ENCODE results near the gene PCBP3.
"Not testable (repeated sequence)": the region's sequence is repeated elsewhere in the genome, so short reads cannot be mapped to it uniquely, and the experiment has no call there.

Gene PCBP3

DNA sequence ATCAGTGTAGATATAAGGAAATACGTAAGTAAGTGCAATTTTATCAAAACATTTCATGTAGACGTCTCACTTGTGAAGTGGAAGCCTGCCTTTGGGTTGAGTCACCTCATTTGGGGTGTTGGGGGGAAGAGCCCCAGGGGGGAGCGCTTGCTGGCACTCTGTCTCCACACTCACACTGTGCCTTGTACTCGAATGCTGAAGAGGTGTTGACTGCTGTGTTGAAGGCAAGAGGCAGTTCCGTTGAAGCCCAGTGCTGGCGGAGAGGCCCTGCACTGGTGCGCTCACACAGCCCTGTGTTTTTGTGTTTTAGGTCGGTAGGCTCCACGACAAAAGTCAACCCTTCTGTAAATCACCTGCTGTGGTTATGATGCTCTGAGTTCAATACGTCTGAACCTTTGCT, 206.1 kb downstream of the PCBP3 start:
- DNase-seq: no peak

DNA sequence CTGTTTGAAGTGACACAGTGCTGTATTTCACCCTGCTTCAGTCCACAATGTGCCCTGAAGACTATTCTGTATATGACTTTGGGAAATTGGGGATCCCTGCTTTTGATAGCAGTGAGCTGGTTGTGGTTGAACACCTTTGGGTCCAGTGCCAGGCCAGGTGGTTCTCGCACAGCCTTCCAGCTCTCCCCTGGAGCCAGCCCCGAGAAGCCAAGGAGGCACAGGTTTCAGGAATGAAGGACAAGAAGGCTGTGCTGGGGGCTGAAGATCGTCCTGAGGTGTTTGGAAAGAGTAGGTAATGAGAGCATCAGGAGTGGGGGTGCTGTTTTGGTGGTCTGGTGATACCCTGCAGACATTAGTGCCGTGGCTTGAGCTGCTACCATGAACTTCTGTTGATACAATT, 206.7 kb downstream of the PCBP3 start:
- DNase-seq: no peak

DNA sequence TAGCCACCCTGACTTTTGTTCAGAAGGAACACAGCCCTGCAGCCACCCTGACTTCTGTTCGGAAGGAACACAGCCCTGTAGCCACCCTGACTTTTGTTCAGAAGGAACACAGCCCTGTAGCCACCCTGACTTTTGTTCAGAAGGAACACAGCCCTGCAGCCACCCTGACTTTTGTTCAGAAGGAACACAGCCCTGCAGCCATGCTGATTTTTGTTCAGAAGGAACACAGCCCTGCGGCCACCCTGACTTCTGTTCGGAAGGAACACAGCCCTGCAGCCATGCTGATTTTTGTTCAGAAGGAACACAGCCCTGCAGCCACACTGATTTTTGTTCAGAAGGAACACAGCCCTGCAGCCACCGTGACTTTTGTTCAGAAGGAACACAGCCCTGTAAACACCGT, 208.9 kb downstream of the PCBP3 start:
- DNase-seq: not testable (repeated sequence)

DNA sequence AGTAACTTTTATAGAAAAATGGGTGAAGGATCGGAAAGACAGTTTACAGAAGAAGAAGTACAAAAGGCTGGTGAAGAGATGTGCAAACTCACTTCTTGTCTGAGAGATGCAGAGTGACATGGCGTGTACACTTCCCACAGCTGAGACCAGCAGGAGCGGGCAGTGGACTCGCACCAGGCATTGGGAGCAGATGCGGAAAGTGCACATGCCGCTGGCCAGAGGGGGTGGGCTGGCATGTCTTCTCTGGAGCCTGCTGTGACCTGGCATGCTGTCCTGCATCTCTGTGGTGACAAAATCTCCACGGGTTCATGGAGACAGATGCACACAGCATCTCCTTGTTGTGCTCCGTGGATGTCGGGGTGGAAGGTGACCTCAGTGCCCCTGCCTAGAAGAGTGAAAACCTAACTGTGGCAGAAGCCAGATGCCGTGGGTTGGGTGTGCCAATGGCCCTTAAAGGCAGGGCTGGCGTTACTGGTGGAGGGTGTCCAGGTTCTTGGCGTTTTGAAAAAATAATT, 209.4 kb downstream of the PCBP3 start:
- DNase-seq: no peak

DNA sequence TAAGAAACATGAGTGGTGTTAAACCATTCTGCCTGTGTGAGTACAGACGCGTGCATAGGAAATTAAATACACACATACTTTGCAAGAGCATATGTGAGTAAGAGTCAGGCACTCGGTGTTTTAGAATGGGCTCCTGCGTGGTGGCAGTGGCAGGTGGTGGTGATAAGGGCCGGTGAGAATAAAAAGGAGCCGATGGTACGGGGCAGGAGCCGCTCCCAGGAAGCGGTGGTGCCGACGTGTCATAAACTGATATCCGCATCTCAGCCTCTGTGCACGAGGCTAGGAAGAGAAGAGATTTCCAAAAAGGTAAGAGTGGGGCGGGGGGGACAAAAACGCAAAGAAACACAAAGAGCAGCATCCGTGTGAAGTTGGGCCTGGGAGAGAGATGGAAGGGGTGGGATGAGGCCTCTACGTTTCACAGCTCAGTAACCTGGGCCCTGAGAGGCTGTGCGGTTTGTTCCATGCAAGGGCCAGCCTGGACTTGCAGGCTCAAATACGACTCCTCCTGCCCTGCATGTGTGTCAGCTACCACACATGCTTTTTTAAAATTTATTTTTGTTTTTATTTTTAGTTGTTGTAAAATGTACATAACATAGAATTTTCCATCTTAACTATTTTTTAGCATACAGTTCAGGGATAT, 210.3 kb downstream of the PCBP3 start:
- no peak for DNase-seq

DNA sequence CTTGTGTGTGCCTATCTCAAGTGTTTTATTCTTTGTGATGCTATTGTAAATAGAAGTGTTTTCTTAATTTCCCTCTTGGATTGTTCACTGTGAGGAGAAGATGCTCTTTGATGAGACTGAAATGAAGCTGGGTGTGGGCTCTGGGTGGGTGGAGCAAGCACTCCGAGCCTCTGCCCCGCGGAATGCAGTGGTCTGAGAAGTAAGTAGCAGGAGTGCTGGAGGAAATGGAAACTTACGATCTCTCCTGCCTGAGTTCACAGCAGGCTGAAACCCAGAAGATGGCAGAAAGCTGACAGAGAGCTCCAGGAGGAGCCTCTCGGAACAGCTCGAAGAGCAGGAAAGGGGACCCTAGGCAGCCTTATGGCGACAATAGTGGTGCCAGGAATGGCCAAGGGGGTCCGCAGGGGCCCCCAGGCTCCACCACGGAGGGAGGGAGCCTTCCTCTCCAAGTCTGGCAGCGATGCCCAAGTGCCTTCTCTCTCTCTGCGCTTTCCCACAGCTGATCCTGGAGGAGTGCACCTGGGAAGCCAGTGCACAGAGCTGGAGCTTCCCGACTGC, 211.2 kb downstream of the PCBP3 start:
- DNase-seq: no peak

DNA sequence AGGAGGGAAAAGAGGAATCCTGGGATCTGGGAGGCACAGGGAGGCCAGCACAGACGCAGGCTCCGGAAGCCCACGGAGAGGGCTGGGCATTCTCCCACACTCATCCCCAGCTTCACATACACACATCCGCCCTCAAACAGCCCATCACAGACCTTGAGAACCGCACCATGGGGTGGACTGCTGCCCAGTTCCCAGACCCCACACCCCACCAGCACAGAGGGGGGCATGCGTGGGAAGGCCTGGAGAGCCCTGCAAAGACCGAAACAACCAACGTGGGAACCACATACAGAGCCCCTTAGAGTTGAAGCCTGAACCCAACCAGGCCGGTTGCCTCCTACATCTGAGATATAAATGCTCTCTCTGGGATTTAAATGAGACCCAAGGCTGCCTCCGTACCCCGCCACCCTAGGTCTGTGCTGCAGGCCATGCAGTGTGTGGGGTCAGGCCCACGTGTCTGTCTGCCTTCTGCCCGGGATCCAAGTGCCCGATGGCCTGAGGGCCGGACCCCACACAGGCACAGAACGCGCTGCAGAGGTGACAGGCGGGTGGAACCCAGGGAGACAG, 211.8 kb downstream of the PCBP3 start:
- DNase-seq: no peak

DNA sequence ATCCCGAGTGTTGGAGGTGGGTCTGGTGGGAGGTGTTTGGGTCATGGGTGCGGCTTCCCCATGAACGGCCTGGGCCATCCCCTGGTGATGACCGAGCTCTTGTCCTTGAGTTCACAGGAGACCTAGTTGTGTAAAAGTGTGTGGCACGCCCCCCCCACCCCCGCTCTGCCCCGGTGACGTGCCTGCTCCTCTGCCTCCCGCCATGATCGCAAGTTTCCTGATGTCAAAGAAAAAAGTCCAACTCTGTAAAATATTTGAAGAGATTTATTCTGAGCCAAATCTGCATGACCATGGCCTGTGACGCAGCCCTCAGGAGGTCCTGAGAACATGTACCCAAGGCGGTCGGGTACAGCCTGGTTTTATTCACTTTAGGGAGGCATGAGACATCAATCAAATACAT, 212.9 kb downstream of the PCBP3 start:
- DNase-seq: no peak

DNA sequence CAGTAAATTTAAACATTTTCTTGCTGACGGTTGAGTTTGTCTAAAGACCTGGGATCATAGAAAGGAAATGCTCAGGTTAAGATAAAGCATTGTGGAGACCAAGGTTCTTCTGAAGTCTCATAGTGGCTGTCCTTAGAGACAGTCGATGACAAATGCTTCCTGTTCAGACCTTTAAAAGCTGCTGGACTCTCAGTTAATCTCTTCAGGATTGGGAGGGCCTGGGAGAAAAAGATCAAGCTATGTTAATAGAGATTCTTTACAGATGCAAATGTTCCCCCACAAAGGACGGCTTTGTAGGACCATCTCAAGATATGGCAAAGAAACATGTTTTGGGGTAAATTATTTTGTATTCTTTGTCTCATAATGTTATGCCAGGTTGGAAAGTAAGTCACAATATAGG, 213.4 kb downstream of the PCBP3 start:
- no peak for DNase-seq

DNA sequence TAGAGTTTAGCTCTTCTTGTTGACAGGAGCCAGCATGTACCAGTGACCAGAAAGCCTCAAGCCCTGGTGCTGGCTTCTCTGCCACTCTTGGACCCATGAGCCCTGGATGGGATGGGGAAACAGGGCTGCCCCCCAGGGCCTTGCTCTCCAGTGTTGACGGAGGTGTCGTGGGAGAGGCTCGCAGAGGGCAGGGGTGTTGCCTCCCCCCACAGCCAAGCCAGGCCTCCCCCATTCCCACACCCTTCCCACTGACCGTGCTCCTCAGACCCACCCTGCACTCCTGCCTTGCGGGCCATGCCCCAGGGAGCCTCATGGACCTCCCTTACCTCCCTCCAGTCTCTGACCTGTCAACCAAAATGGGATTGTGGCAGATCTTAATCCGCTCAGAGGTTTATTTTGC, 214.2 kb downstream of the PCBP3 start:
- DNase-seq: no peak

DNA sequence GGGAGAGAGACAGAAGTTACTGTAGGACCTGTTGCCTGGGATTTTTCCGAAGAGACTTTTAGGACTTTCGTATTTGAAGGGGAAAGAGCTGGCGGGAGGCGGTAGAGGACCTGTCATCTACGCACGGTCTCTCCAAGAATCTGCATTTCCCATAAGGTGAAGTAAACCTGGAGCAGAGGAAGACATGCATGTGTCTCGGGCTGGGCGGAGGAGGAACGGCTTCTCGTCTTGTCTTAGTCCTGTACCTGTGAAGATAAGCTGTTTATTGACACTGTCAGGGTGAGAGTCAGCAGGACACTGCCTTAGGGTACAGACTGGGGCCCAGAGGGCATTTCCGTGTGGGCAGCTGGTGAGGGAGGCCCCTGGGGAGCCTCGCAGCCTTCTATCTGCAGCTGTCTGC, 214.7 kb downstream of the PCBP3 start:
- DNase-seq: no peak

DNA sequence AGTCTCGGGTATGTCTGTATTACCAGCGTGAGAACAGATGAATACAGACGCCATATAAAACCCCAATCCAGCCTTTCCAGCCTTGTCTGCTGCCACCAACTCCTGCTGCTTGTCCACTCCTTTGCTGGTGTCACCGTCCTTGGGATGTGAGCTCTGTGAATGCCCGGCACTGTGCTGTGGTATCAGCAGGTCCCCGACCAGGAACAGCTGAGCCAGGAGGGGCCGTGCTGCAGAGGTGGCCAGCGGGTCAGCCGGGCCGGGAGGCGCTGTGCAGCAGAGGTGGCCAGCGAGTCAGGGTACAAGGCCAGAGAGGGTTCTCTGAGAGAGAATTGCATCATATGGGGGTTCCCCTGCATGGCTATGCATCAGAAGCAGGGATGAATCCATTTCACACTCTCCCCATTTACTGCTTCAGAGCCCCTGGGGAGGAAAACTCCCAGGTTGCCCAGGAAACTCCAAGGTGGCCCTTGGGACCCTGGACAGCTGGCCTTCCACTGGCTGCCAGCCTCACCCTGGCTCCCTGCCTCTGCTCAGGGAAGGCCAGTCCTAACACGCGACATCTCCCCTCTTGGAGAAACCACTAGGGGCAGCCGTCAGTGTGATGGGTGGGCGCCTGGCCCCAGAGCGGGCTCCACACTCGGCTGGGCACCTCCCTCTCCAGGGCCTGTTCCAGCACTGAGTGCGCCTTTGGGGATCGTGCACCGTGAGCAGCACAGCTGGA, 215.7 kb downstream of the PCBP3 start:
- DNase-seq: no peak

DNA sequence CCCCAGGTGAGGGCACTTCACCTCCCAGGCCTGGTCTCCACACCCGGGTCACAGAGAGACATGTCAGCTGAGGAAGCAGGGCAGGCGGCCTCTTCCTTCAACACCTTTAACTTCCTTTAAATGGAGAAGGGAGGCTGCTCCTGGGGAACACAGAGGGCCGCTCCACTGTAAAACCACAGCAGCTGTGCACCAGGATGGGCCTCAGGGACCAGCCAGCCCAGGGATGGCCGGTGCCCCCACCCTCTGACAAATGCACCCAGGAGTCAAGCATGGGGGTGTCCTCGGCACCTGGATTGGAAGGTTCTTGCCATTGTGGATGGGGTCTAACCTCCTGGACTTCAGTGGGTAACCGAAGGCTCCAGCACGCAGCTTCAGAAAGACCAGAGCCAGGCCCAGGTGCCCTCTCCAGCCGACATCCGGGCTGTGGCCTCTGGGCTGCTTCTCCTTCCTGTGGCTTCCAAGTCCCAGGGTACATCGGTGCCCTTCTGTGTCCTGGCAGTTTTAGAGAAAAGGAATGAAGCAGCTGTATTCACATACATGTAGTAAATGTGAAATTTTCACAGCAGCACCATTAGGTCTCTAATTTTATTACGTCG, 216.3 kb downstream of the PCBP3 start:
- no peak for DNase-seq

DNA sequence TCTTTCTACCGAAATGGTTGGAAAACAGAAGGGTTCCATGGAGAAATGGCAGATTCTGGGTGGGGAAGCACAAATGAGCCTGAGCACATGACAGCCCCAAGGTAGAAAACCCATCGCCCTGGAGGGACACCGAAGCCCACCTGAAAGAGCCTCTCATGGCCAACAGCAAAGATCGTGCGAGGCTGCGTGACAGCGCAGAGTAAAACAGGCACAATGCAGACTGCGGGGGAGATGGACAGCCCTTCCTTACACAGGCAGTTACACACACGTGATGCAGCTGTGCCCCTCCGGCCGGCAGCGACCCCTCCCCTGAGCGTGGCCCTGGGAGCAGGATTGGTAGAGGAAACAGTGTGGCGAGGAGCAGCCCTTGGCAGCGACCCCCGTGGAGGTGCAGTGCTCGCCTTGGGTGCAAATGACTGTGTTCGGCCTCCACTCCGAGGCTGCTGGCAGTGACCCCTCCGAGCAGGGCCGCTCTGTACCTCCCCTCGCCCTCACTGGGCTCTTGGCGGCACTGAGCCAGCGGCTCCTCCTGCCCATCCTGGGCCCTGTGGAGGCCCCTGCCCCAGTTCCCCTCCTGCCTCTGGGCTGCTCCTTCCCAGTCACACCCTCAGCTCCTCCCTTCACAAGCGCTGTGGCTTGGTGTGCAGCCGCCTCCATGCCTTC, 217.1 kb downstream of the PCBP3 start:
- DNase-seq: no peak

DNA sequence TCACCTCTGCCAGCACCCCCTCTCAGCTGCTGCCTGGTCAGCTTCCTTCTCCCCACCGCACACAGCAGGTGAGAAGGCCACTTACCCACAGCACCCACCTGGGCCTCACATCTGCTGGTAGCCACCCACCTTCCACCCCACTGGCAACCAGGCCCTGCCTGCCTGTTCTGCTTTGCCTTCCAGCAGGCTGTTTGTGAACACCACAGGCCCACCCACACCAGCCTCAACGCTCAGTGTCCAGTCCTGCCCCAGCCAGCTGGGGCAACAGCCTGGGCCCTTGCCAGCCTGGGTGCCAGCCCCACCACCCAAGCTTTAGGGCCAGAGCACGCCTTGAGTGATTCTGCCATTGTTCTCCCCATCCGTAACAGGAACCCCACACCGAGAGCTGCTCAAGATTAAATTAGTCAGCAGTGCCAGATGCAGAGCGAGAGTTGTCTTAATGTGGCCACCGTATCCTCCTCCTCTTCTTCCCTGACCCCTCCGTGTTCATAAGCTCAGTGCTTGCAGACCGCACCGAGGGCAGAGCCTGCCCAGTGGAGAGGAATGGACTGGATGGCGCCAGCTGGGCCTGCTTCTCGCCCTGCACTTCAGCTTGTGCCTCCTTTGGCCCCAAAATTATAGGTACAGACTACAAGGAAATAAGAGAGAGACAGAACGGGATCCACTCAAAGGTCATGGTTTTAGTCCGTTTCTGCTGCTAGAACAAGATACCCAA, 217.8 kb downstream of the PCBP3 start:
- DNase-seq: no peak

DNA sequence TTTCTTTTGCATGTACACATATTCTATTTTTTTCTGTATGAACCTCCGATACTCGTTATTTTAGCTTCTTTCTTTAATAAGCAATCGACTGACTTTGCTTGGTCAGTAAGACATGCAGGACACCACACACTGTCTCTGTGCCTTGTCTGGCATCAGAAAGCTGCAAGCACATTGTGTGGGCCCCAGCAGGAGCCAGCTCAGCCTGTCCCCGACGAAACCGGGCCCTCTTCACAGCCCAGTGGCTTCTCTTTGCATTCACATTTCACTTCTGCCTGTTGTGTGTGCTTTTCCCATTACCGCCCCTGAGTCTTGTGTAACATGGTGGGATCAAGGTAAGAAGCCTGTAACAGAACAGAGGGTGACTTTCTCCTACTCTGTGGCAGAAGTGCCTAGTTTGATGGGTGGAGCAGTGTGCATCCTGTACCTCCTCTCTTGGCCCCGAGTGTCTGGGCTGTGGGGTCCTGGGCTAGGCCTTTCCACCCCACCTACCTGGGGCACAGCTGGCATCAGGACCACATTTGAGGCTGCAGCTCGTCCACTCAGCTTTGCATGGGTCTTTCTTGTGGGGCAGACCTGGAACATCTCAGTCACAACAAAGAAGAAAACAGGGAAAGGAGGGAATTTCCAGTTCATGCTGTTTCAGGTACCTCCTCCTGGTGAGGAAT, 219.2 kb downstream of the PCBP3 start:
- no peak for DNase-seq

DNA sequence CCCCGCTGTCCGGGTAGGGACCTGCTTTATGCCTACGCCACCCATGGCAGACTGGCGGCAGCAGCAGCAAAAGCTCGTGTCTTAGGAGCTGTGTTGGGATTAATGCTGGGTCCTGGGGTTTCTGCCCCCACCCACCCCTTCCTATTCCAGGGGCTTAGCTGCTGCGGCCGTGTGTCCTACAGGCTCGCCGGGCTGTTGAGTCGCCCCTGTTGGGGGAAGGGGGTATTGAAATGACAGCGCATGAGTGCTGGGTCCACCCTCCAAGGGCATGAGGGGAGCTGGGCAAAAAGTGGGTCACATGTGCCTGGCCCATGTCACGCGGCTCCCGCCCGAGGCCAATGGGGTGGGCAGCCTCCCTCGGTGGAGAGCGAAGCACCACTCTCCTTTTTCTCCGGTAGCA, 219.7 kb downstream of the PCBP3 start:
- no peak for DNase-seq

DNA sequence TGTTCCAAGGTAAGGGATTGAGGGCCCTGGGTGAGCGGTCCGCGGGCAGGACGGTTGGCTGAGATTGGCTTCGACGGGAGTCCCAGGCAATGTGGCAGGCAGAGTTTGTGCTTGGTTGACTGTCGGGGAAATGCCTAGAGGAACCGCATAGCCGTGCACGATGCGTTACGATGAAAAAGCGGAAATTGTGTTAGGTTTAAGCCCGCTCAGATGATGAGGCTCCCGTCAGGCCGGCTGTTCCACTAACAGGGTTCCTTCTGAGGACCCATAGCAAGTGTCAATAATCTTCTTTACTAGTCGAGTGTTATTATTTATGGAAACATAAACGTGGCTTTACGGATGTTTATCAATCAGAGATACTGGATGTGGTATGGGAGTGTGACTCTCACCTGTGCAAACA, 220.2 kb downstream of the PCBP3 start:
- no peak for DNase-seq

DNA sequence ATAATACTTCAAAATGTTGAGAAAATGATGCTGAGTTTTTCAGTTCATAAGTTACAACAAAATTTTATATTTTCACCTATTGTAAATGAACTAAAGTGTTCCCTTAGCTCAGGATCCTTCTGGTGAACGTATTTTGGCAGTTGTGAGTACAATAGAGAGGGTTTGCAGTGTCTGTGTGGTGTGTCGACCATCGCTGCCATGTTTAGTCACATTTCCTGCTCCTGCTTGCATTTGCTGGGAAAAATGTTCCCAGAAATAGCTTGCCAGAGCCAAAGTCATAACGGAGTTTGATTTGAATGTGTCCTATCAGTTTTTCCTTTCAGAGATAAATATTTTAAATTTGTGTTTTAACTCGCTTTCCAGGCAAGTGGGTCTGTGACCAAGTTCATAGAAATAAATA, 220.9 kb downstream of the PCBP3 start:
- no peak for DNase-seq

DNA sequence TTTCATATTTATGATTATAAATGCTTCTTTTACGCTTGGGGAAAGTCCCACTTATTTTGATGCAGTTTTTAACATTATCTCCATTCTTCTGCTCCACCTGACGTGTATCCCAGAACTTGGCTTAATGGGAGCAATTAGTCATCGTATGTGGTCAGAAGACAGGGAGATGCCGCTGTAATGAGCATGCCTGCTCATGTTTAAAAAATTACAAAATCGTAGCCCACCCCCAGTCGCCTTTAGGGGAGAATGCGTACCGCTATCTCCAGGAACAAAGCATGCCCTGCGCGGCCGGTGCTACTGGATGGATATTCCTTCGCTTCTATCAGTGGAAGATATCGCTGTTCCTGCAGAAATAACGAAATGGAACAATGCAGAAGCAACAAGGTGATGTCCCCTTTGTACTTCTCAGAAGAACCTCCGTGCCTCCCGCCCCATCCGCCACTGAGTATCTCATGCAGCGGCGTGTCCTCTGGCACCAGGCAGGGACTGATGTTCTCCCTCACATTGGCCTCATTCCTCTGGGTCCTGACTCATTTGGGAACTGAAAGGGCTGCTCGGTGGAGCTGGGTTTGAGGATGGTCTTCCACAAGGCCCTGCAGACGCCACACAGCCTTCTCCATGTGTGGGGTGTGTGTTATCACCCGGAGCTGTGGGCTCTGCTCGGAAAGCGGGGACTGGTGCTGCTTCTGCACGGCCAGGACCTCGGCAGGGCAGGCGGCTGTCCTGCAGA, 221.7 kb downstream of the PCBP3 start:
- DNase-seq: no peak

DNA sequence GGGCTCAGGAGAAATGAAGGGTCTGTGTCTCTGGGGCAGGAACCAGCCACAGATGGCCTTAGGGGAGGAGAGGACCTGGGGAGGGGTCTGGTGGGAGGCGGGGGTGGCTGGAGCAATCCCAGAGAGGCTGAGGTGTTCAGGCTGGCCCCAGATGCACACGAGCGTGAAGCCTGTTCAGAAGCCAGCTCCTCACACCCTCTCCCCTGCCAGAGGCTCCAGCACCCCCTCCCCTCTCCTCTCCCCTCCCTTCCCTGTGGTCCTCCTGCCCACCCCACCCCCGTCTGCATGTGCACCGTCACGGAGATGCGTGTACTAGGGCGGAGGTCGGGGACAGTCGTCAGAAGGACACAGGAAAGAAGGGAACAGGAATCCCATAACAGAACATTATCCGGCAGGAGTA, 223.0 kb downstream of the PCBP3 start:
- no peak for DNase-seq
